UCSD-AML1 (cell line): ENCODE results near the gene SYNJ2.

Experiments
- DNase-seq: peaks from one replicate; lab custom pipeline; 2025; ENCODE audit not compliant: unreplicated experiment; lab: John Stamatoyannopoulos, UW

SYNJ2 gene

DNA sequence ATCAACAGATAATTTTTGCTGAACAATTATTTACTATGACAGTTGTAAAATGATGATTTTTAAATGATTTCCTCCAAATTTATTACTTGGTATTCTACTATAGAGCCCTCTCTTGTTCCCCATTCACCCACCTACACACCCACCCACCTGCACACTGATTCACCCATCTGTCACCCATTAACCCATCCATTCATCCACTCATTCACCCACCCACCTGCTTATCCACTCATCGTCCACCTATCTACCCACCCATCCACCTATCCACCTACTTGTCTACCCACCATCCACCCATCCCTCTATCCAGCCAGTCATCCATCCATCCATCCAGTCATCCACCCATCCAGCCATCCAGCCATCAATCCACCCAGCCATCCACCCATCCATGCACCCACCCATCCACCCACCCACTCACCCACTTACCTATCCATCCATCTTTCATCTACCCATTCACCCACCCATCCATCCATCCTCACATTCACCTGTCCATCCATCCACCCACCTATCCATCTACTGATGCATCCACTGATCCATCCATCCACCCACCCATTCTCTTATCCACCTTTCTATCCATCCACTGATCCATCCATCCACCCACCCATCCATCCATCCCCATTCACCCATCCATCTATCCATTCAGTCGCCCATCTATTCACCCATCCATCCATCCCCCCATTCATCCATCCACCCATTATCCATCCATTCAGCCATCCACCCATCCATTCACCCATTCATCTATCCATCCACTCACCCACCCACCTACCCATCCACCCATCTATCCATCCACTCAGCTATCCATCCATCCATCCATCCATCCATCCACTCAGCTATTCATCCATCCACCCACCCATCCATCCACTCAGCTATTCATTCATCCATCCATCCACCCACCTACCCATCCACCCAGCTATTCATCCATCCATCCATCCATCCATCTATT lies 72.0 kb downstream of the SYNJ2 start:
- DNase-seq, result no peak

DNA sequence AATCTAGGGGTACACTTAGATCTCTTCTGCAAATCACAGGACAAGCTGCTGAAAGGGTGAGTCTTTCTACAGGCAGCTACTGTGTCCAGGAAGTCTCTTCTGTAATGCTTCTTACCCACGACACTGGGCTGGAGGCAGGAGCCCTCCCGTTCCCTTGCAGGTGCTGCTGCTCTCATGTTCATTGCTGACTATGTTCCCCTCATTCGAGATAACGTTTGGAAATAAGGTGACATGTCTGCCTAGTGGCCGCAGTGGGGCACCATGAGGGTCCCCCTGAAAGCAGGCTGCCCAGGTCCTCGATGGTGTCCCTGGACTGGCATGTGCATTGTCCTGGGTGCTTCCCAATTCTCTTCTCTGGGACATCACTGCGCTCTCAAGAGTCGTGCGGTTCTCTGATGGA lies 74.7 kb downstream of the SYNJ2 start:
- DNase-seq, result no peak

DNA sequence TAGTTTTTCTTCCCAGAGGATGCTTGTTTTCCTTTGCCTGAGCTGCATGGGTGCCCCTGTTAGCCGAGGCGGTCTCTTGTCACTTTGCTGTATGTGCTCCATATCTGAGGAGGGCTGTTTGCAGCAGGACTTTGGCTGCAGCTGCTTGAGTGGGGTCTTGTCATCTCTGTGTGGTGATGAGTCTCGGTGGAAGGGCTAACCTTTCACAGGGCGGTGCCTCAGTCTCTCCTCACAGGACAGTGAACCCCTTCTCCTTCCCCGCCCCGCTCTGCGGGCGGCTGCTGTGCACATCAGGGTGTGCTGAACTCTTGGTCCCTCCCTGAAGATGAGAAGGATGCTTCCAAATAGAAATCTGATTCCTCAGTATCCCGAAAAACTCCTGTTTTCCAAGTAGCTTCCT lies 75.1 kb downstream of the SYNJ2 start:
- no peak for DNase-seq

DNA sequence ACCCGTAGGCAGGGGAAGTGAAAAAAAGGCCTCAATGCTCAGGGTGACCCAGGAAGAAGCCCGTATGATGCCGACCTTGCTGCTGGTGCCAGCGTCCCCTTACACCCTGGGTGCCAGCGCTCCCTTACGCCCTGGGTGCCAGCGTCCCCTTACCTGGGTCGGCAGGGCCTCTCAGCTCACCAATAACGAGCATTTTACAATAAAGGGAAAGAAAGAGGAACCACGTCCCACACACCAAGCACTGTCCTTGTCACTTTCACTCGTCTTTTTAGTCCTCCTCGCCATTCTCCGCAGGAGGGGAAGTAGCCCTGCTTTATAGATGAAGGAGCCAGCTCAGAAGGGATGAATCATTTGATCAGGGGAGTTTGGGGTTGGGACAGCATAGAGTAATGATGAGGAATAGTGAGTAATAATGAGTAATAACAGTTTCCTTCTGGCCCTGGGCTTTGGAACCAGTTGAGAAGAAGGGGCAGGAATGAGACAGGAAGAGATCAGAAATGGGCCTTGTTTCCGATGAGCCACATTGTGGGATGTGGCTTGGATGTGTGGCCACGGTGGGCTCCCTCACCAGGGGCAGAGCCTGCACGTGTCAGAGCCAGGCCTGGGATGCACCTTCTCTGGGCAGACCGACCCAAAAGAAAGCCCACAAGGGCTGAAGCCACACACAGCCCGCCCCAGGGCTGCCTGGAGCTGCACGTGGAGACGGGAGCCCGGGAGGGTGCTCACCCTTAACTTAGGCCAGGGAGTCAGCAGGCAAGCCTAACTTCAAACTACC lies 75.7 kb downstream of the SYNJ2 start:
- no peak for DNase-seq

DNA sequence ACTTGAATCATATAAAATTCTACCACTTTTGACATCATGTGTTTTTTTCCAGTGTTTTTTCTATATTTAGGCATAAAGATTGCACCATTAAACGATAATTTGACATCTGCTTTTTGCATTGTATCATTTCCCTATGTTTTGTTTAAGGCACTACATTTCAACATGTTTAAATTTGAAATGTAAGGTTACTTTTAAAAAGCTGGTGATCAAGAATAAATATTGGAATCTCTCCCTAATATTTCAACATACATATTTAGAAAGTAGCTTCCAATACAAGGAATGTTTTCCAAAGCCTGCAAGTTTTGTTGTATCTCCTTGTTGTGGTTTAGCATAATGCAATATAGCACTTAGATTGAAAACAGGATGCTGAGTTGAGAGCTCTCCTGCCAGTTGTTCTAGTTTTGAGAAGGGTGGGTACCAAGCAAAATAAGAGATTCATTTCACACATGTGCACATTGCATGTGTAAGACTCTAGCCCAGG lies 76.5 kb downstream of the SYNJ2 start:
- no peak for DNase-seq

DNA sequence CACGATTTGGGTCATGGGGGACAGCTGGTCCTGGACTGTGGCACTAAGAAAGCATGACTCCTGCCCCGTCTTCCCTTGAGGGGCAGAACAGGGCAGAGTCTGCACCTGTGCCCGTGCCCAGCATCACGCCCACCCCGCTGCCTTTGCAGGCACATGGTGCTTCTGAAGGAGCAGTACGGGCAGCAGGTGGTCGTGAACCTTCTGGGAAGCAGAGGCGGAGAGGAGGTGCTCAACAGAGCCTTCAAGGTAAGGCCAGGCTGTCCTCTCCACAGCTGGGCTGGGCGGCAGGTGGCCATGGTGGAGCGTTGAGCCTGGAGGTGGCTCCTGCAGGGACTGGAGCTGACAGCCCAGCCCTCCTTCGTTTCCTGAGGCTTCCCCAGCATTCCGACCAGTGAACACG lies 77.4 kb downstream of the SYNJ2 start:
- no peak for DNase-seq

DNA sequence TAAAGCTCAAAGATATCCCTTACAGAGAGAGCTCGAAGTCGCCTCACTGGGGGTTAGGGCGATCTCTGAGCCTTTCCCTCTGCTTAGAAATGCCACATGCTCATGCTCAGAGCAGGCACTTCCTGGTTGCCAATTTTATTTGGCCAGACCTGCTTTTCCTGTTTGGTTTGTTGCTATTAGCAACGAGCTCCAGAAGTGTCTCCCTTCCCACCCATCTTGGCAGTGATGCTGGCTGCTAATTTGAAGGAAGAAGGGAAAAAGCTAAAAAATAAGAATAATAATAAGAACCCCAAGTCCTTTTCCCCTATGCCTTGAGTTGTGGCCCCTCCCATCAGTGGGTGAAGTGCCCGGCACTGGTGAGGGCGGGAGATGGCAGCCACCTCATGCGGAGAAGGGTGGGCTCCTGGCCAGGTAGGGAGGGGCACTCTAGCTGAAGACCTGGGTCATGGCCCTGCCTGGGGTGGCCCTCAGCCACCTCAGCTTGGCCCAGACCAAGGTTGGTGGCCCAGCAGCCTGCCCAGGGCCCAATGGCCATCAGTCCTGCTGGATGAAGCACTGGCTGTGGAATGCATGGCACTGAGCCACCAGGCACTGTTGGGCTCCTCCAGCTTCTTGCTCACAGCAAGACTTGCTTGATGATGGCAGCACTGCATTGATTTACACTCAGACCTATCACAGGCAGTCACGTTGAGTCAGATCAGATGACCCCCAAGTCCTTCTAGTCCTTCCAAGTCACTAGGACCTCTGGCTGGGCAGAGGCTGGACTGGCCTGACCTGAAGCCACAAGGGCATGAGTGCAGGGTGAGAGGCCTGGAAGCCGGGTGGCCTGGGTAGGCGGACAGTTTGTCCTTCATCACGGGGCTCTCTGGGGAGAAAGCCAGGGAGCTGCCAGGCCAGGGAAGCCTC lies 79.0 kb downstream of the SYNJ2 start:
- DNase-seq, result no peak

DNA sequence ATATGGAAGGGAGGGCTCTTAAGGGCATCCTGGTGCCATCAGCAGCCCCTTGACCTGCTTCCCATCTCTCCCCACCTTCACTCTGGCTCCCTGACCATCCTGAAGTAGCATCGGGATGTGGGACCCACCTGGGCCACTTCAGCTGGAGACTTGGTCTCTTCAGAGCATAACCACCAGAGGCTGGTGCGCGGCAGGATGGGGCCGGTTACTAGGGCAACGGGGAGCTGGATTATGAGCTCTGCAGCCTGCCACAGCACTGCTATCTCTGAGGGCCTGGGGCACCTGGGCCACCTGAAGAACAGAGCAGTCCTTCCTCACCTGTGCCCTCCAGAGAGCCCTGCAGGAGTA lies 79.7 kb downstream of the SYNJ2 start:
- DNase-seq, result no peak

DNA sequence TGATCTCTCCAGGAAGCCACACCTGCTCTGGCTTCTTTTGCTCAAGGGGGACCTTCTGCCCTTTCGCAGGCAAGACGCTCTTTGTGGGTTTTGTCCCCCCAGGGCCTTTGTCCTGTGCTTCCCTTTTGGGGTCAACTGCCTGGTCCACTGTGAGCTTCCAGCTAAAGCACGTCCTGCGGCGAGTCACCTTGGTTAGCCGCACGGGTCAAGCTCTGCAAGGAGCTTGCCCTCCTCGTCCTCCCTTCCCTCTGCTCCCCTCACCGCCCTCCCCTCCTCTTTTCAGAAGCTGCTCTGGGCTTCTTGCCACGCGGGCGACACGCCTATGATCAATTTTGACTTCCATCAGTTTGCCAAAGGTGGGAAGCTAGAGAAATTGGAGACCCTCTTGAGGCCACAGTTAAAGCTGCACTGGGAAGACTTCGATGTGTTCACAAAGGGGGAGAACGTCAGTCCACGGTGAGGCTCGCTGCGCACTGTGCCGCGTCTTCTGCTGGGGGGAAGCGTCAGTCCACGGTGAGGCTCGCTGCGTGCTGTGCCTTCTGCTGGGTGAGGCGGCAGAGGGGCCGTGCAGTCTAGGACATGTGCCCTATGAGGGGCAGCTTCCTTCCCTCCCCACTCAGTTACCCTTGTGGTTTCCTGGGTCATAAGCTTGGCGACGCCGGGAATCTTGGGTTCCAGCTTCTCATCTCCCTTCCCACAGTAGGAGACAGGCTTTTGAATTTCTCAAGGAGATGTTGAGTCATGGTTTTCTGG lies 80.2 kb downstream of the SYNJ2 start:
- no peak for DNase-seq

DNA sequence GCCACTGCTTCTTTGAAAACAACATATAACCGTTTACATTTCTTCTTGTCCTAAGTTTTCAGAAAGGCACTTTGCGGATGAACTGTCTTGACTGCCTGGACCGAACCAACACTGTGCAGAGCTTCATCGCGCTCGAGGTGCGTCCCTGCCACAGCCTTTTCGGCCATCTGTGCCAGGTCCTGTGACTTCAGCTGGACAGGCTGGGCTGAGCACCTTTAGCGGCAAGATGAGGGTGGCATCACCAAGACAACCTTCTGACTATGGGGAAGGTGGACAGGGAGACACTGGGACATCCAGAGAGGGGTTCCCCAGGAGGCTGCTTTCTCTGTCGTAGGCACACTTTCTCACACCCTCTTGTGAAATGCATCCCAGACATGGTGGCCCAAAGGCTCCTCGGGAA lies 82.1 kb downstream of the SYNJ2 start:
- DNase-seq, result no peak

DNA sequence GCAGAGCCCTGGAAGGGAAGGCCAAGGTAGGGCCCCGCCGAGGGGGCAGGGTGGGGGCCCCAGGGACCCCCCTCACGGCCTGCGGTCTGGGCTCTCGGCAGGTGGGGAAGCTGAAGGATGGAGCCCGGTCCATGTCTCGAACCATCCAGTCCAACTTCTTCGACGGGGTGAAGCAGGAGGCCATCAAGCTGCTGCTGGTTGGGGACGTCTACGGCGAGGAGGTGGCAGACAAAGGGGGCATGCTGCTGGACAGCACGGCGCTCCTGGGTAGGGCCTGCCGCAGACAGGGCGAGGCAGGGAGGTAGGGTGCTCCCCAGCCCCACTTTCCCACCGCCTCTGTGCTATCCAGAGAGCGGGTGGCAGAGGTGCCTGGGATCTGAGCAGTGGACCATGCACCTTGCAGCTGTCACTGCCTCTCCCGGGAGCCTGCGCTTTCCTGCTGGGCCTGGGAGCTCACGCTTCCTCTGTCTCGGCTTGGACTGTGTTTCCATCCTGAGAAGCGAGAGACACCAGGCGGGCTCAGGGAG lies 83.1 kb downstream of the SYNJ2 start:
- no peak for DNase-seq

DNA sequence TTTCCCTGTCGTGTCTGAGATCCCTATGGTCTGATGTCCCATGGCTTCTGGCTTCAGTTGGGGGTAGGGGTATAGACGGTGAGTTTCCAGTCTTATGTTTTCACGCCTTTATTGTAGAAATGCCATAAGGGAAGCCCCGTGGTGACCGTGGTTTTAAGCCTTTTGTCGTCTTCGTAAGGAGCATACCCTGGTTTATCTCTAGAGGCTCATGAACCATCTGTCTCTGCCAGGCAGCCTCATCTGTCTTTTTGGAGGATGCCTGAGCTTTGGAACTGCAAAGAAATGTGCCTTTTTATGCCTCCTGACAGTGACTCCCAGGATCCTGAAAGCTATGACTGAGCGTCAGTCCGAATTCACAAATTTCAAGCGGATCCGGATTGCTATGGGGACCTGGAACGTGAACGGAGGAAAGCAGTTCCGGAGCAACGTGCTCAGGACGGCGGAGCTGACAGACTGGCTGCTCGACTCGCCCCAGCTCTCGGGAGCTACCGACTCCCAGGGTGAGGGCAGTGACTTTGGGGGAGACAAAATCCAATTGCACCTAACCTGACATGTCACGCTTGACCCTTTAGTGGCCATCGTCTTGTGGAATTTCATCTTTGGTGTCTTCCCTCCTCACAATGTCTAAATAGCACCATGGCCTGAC lies 84.6 kb downstream of the SYNJ2 start:
- no peak for DNase-seq

DNA sequence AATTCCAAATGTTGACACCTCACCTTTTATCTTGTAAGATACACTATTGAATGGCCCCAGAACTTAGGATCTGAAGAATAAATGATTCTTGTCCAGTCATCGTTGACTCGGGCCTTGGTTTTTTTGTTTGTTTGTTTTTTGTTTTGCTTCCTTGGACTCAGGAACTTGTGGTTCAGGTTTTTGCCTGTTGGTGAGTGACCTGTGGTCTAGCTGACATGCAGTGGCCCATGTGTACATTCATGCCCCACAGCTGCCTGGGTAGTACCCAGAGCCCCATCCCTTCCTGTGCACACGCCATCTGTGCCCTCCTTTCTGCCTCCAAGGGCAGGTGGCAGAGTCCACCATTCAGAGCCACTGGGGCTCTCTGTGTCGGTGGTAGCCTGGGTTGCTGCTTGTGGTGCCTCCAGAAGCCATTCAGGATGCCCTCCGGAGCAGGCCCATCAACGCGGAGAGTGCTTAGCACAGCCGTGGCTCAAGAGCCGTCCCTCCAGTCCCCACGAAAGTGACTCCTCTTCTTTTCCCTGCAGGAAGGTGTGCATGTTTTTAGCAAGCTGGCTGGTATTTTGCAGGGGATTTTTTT lies 85.9 kb downstream of the SYNJ2 start:
- DNase-seq, result no peak

DNA sequence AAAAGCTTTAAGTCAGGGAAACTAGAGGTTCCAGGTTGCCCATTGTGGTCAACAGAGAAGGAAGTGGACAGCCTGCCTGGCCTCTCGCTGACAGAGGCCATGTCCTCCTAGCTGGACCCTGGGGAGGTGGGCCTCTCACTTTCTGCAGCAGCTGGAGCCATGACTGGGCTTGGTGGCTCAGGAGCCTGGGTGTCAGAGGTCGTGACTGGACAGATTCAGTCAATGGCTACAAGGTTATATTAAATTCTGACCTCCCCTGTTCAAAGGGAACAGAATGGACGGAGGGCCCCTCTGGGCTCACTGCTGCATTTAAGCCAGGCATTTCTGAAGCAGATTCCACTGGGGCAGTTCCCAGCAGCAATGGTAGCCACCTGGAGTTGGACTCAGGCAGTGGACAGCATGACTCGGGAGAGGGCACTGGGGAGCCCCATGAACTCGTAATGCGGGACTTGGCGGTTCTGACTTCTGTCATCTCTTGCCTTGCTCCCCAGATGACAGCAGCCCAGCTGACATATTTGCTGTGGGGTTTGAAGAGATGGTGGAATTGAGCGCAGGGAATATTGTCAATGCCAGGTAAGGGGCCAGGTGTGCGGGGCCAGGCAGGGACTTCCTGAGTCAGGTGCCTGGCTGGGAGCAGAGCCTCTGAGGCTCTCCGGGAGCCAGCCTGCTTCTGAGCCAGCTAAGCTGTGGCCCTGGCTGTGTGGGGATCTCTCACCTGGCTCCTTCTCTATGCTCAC lies 86.7 kb downstream of the SYNJ2 start:
- no peak for DNase-seq

DNA sequence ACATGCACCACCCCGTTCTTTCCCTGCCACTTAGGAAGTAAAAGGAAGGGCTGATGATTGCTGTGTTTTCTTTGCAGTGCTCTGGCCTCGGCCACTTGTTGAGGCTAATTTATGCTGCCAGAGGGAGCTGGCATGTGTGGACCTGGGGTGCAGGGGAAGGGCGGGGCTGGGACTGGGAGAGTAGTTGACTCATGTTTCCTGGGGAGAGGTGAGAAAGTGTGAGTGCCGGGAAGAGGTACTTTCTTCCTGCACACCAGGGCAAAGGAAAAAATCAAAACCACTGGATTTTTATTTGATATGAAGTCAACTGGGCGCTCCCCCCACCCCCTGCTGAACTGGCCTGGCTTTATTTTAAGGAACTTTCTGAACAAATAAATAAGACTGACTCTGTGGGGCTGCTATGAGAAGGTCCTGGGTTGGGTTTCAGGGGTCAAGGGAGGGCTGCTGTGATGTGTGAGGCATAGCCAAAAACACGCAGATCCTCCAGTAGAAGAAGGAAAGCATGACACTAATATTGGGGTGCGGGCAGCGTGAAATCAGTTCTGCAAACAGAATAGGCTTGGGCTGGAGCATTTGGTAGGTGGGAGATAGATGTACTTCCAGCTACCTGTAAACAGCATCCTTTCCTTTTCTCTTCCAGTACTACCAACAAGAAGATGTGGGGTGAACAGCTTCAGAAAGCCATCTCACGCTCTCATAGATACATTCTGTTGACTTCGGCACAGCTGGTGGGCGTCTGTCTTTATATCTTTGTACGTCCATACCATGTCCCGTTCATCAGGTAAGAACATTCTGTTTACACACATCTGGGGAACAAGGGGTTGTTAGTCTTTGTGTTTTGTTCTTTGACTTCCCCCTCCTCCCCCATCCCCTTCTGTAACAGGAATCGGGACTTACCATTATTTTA lies 87.5 kb downstream of the SYNJ2 start:
- DNase-seq, result no peak

DNA sequence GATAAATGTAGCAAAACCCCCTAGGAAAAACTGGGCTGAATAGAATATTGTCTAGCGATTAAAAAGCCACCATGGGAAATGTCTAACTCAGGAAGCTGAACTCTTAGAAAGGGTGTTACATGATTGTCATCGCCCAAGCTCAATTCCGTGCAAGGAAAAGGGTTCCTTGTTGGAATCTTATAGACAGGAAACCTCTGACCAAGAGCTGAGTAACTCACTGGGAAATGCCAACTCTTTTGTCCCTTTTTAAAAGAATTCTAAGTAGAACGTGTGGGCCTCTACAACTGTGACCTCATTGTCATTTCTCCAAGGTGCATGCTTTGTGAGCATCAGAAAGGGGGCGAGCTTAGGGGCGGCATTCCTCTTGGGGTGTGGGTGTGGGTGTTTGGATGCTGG lies 88.1 kb downstream of the SYNJ2 start:
- DNase-seq, result no peak

DNA sequence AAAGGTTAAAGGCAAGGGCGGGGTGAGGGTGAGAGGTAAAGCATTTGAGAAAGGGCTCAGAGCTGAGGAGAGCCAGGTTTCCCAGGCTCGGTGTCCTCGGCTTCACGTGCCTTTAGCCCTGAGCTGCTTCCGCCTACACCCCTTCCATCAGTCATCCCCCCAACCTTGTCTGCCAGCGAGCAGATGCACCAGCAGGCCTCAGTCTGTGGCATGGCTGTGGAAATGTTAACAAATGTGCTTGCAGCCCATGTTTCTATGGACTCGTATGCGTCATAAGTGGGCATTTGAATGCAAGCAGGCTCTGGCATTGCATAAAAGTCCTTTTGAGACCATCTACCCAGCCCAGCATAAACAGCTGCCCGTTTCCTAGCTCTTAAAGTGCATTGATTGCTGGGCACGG lies 88.8 kb downstream of the SYNJ2 start:
- DNase-seq, result no peak
